ENCODE measurements around the gene RPL32.

DNA sequence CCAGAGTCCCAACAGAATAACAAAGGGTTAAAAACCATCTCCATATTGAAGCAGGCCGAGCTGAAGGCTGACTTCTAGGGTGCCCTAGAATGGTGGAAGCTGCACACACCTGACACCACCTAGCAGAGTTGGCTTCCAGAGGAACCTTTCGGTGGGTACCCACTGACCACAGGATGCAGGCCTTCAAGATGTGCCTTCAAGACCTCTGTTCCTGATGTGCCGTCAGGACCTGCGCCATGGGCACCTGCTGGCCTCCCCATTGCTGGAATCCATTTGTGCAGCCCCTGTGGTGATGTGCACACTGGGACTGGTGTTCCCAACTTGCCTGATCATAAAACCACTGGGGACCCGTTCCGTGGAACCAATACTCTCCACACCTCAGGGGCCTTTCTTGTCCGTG is 35.7 kb upstream of the RPL32 start:
- TF ChIP-seq CTCF (IDR thresholded peaks at IDR 0.05) (no peak), POLR2A (IDR thresholded peaks at IDR 0.05) (no peak)
